Activated CD8-positive, alpha-beta memory T cell treated with anti-CD3 and anti-CD28 coated beads for 4 hours (primary cell): ENCODE results near the gene SIK2.

Experiments used
- DNase-seq, 2 donors: peaks; one replicate each; pipeline ENCODE4 v3.0.0-alpha.2; 2020; ENCODE audit warnings: low read depth in 2 of 2

Gene SIK2

DNA sequence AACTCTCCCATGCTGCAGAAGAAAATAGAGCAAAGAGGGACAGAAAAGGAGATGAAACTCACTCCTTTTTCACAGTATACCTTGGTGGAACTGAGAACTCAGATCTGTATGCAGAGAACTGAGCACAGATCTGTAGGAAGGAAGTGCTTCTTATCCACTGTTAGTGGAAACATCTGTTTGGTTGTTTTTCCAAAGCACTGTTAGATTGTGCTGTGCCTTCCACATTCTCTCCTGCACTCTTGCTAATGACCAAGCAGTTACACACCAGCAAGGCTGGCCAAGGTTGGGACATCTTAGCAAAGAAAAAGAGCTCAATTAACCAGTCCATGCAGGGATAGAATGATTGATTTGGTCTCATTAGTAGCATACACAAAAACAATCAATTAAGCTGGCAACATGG lies 20.1 kb upstream of the SIK2 start:
- no peak for DNase-seq

DNA sequence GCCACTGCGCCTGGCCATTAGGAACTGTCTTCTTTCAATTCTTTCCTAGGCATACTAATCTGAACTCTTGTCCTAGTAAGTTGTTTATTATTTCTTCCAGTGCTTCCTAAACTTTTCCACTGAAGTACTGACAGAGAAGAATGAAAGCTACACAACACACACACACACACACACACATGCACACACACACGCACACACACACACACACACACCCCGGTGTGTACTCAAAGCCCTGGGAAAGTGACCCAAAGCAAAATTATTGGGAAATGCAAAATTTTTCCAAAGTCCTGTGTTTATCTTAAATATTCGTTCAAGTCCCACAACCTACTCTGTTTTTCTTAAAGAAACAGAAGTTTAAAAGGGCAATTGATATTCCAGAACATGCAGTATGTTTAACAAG lies 19.4 kb upstream of the SIK2 start:
- DNase-seq, result no peak

DNA sequence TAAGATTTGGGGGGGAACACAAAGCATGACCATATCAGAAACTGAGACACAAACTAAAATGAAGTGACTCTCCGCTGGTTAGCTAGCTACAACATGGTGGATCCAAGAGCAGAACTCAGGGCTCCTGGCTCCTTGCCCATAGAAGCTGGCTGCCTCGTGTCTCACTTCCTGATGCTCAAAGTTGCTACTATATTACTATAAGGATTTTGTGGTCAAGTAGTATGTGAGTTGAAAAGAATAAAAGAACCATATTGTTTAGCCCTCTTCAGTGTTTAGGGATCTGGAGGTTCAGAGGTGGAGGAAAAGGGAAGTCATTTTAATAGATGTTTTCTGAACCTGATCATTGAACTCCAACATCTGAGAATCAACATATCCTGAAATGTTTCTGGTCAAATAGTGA lies 16.9 kb upstream of the SIK2 start:
- no peak for DNase-seq

DNA sequence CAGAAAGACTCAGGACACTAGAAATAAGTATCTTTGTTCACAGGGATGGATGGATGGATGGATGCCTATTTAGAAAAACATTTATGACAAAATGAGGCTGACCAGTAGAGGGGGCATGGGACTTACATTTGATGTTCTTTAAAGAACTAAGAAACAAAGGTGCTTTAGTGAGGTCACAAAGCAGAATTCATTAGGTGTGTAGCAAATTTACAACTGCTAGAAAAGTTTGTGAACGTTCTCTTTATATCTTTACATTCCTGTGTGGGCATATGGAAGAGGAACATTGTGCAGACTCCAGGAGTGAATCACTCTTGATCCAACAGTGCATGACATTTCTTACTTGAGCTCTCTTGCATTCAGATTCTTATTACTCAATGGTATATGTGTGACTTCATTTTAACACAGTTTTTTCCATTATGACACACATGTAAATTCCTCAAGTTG lies 15.8 kb upstream of the SIK2 start:
- peak; percentile 22 to 25 for DNase-seq

DNA sequence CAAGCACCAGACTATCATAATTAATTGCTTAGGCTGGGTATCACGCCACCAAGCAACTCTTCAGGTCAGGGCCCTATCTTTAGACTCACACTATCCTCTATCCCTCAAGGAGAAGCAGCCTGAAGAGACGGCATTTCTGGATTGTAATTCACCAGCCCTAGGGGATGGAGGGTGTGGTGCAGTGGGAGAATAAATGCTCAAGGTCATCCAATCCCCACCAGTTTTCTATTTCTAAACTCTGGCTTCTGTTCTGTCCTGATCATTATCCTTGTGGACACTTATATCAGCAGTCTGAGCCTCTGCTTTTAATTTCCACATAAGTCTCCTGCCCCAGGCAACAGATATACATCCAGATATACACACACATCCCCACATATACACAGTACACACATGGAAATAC lies 13.1 kb upstream of the SIK2 start:
- DNase-seq, result no peak

DNA sequence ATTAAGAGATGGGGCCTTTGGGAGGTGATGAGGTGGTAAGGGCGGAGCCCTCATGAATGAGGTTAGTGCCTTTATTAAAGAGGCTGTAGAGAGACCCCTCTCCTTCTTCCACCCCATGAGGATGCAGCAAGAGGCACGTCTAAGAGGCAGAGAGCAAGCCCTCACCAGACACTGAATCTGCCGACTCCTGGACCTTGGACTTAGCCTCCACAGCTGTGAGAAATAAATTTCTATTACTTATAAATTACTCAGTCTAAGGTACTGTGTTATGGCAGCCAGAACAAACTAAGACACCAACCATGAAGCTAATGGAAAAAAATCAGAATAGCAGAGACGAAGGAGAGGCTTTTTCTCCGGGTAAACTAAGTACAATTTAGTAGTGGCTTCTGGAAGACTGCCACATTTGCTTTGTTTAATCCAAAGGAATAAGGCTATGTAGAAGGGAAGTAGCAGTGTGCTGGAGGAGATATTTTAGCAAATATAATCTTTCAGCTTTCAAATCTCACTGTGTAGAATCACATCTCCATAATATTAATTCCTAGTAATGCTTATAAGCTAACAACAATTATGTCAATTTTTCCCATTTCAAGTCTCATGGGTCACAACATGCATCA lies 12.3 kb upstream of the SIK2 start:
- no peak for DNase-seq

DNA sequence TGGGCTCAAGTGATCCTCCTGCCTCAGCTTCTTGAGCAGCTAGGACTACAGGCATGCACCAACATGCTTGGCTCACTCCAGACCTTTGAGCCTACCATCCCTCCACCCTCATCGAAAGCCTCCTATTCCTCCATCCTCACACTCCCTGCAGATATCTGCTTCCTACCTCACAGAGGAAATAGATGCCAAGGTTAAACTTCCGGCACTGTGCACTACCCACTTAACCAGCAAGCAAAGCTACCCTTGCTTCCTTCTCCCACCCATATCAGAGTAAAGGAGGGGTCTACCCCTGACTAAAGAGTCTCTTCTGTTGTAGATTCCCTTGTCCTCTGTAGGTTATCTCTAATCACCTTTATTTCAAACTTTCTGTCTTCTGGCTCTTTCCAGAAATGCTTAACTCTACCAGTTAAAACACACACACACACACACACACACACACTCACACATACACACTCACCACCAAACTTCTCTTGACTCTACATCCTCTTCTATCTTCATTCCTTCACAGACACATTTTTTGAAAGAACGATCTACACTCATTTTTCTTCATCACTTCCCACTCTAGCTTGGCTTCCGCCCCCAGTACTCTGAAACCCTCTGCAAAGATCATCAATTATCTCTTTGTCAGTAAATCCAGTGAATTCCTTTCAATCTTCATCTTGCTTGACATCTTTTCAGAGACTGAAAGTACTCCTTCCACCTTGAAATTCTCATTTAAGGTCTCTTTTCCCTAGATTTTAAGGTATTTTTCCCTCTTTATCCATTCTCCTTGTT lies 10.9 kb upstream of the SIK2 start:
- DNase-seq, result no peak

DNA sequence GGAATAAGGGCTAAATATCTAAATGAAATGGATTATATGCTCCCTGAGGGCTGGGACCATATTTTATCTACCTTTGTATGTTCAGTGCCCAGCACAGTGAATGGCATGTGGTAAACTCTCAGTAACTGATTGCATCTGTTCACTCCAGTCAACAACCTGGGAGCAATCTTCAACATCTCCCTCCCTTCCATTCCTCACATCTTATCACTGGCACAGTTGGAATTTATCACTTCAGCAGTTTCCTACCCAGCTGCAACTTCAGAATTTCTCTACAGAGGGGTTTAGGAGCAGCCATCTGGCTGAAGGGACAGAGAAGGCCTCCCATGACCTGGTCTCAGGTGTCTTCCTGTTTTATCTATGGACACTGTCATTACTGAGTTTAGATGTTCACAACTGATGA lies 9.8 kb upstream of the SIK2 start:
- no peak for DNase-seq

DNA sequence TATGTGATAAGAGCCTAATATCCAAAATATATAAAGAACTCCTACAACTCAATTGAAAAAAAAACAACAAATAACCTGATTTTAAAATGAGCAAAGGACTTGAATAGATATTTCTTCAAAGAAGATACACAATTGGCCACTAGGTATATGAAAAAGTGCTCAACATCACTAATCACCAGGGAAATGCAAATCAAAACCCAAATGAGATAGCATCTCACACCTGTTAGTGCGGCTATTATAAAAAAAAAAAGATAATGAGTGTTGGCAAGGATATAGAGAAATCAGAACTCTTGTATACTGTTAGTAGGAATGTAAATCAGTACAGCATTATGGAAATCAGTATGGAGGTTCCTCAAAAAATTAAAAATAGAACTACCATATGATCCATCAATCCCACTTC lies 5.9 kb upstream of the SIK2 start:
- DNase-seq, result no peak

DNA sequence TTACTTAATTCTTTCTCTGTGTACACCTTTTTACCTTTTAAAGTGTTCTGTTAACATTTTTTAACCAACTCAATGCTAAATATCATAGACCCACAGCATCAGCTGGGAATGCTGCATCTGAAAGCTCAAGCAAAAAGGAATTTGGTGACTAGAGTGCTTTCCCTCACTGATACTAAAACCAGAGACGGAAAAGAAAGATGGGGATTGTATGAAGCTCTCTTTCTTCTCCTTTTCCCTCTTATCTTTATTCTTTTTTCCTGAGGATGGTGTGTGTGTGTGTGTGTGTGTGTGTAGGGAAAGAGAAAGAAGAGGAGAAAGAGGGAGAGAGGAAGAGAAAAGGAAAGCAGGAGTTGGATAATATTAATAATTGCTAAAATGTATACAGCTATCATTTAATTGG lies 4.1 kb upstream of the SIK2 start:
- no peak for DNase-seq

DNA sequence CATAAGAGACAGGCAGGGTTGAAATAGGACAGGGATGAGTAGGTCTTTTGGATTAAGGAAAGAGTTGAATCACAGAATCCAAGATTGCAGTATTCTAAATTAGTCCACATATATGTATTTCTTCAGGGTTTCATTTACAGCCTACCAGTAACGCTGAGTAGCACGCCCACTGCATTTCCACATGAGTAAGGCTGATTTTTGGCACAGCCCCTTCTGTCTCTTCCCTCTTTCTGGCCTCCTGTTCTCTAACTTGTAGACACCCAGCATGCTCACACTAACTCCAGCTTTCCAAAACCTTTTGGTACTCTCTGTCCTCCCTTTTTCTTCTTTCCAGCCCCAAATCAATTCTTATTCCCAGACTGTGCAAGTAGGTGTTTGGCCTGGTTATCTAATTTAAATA lies 3.7 kb upstream of the SIK2 start:
- DNase-seq, result no peak

DNA sequence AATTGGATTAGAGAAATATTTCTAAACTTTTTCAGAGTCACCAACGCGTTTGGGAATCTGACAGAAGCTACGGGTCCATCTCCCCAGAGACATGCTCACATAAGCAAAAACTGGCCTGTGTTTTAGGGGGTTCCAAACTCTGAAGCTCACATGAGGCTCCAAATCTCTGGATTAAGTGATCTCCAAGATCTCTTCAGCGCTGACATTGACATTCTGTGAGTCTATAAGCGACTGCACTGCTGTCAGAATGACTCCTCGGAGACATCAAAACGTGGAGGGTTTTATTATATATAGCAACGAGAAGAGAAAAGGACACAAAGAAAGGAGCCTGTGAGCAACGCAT lies 642 bp upstream of the SIK2 start:
- no peak for DNase-seq

DNA sequence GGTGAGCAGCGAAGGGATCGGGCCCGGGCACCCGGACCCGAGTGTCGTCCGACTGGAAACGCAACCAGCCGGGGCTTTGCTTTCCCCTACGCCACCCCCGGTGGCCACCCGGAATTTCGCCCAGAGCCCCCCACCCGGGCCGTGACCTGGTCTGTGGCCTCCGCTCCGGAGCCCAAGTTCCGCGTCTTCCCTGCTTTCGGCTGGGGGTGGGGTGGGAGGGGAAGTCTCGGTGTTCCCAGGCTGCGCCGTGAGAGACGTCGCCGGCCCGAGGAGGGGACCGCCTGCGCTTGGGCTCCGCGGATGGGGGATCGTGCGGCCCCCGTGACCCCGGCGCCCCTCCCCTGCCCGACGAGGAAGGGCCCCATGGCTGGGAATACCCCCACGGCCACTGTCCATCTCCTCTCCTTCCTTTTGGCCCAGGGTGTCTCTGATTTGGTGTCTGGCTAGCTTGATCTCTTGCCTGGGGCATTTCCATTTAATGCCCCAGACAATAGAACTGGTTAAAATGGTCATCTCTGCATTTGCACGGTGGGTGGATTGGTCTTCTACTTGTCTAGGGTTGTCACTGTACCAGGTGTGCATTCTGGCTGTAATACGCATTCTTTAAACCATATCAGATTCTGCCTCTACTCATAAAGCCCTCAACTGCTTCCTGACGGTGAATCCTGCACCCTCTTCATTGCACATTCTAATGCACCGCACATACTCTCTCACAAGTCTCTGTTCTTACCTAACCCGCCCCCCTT lies 789 bp downstream of the SIK2 start:
- DNase-seq, result no peak

DNA sequence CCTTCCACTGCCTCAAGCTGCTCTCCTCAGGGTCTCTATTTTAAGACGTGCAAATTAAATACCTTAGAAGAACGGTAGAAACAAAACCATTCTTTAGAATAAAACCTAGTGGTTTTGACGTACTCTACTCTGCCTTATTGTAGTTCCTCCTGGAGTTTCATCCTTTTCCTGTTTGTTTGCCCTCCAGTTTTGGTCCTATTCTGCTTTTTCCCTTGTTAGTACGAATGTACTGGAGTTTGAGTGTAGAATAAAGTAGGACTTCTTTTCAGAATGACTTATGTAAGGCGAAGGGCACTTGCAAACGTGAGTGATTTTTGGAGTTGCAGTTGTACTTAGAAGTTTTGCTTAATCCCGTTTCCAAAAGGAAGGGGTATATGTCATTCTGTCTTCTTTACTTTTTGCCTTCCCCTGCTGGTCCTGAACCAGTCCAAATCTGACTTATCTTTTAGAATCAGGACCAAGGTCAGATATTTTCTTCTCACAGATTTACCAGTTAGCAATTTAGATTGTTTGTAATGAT lies 1.4 kb downstream of the SIK2 start:
- DNase-seq, result no peak

DNA sequence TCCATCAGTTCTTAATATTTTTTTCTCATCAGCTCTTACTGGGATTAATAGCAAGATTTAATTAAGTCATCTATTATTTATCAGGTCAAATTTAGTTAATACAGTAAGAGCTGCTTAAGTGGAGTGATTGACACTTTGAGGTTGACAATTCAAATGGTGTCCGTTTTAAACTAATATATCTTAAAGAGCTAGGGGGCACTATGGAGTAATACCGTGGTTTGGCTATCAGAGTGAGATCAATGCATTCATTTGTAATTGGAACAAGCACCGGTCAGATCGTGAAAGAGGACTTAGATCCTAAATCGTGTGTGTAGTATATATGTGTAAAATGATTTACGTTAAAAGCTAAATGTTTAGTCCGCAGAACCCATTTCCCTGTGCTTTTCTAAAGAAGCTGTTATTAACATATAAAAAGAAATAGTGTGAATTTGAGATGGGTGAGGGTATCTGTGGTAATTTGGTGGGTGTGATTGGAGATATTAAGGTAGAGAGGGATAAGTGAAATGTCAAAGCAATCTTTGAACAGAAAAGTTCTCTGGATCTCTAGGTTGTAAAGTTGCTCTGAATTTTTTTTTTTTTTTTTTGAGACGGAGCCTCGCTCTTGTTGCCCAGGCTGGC lies 2.3 kb downstream of the SIK2 start:
- DNase-seq, result no peak

DNA sequence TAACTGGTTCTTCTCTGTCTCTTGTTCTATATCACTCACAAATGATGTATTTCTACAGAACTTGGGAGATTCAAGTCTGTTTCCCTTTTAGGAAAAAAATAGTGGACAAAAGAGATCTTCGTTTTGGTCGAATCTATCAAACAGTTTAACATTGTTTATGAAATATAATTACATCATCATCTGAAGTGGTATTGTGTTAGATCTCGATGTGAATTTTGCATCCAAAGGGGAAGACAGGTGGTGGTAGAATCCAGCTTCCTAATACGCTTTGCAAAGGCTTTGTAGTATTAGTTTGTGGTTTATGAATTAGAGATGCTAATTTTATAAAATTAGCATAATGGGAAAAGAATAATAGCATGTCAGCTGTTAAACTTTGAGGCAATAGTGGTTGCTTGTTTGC lies 3.4 kb downstream of the SIK2 start:
- DNase-seq, result no peak

DNA sequence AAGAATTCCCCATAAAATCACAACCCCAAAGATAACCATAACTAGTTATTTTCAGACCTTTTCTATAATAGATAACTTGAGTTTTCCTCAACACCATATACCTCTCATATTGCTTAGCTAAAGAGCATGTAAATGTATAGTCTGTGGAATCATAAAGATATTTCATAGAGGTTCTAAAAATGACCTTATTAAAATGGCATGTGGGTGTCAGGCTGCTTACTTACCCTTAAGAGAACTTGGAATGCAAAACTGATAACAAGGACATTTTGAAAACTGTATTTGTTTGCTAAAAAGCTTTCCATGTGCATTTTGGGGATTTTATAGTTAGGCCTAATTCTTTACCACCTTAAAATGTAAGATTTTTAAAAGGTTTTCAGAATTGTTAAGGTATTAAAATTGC lies 4.7 kb downstream of the SIK2 start:
- no peak for DNase-seq

DNA sequence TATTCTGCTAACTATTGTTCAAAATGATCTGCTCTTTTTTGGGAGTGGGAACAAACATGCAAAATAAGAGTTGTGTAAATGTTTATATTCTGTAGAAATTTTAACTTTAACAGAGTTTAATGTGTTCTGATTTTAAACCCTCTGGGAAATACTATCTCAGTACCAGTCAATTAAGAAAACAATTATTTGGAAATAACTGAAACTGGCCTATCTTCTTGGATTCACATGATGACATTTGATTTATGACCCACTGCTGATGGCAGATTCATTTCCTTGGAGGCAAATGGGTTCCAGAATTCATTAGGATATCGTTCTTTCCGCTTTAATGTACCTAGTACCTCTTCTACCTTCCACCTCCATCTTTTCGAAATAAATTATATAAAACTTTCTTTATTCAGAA lies 5.5 kb downstream of the SIK2 start:
- no peak for DNase-seq

DNA sequence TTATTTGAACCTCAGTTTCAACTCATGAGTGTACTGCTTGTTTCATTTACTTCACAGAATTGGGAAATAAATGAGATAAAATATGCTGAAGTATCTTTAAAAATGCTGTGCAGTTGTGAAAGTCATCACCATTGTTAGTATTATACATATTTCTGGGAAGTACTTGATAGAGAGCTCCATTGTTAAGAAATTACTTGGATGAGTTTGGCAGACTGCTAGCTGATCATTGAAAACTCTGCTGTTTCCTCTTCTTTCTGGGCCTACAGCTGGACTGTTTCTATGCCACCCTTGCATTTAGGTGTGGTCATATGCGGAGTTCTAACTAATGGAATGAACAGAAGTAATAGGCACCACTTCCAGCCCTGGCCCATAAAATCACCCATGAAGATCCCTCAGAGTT lies 10.0 kb downstream of the SIK2 start:
- no peak for DNase-seq

DNA sequence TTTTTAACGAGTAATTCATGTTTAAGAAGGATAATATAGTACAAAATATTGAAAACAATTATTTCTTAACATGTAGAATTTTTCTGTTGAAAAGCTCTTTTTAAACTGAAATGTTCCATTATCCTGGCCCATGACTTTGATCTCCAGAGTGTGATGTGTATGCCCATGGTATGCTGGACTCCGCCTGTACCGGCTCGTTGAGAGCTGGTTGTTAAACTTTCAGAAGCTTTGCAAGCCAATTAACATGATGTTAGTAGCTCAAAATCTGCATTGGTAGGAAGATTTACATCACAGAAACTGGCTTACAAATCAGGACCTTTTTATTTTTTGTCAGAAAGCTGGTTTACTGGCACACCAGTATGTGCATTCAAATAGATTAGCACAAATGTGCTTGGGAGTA lies 15.0 kb downstream of the SIK2 start:
- no peak for DNase-seq

DNA sequence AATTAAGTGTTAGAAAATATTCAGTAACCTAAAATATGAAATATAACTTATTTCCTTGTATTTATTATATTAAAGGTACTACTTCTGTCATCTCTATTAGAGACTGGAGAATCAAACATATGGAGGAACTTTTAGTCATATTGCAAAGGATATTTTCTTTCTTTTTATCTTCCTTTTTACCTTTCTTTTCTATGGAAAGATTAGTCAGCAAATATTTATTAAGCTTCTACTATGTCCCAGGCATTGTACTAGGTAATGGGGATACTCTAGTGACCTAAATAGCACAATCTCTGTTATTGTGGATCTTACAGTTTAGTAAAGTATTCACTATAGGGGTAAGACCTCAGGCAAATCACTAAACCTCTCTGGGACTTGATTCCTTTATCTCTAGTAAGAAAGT lies 18.3 kb downstream of the SIK2 start:
- no peak for DNase-seq

DNA sequence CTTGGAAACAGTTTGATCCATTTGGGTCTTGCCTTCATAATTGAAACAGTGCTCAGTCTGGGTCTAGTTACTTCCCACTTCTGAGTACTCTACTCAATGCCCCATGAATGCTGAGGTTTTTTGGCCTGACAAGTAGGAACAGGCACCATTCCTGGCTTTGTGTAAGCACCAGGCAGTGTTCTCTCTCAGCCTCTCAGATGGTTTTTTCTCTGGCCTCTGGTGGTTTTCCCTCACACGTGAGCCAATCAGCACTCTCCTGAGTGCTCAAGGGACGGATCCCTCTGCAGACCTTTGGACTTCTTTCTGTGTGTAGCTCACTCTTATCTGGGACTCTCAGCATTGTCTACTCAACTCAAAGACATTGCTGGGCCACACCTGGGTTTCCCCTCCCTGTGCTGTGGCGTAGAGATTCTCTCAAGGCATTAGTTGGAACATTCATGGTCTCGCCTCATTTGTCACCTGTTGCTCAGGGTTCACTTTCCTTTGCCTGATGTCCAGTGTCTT lies 21.3 kb downstream of the SIK2 start:
- no peak for DNase-seq
